Gastrocnemius medialis (tissue), 4 donors: ENCODE measurements around the gene BDKRB2. TPM values are rescaled to one million over a fixed set of nuclear protein-coding genes. Genes with fewer than 3 reads are reported as not detected.

Experiments
- ATAC-seq, 2 donors: fragments of 150-250 bp; one replicate each; pipeline ENCODE4 v1.9.1; 2016
- DNase-seq, 2 donors: peaks; one replicate each; pipeline ENCODE4 v3.0.0-alpha.2; 2019
- H3K27ac ChIP-seq, 4 donors: fragments of 200-600 bp; sonication (generic); 1 replicate in 1 of 4; 2 replicates in 3 of 4; pipeline ENCODE4 v1.5.1; 2016 to 2018; ENCODE audit warnings: mild to moderate bottlenecking in 2 of 4, moderate library complexity in 1 of 4
- H3K27me3 ChIP-seq, 3 donors: fragments of 200-600 bp; sonication (generic) in 2 of 3; 1 replicate in 1 of 3; 2 replicates in 2 of 3; pipeline versions ENCODE4 v1.5.1 to v1.6.0; 2016 to 2019; ENCODE audit warnings: mild to moderate bottlenecking in 1 of 3, moderate library complexity in 1 of 3
- H3K36me3 ChIP-seq, 2 donors: fragments of 200-600 bp; sonication (generic) in 1 of 2; one replicate each; pipeline ENCODE4 v1.5.1; 2017 to 2018
- H3K4me1 ChIP-seq, 2 donors: fragments of 200-600 bp; sonication (generic) in 1 of 2; one replicate each; pipeline ENCODE4 v1.5.1; 2016 to 2017; ENCODE audit warnings: mild to moderate bottlenecking in 2 of 2
- H3K4me3 ChIP-seq, 4 donors: fragments of 200-600 bp; sonication (generic) in 3 of 4; 1 replicate in 1 of 4; 2 replicates in 3 of 4; pipeline ENCODE4 v1.5.1; 2016 to 2019; ENCODE audit warnings: mild to moderate bottlenecking in 2 of 4
- H3K9me3 ChIP-seq, 3 donors: fragments of 200-600 bp; sonication (generic) in 2 of 3; 1 replicate in 1 of 3; 2 replicates in 2 of 3; pipeline ENCODE4 v1.5.1; 2016 to 2019
- POLR2A ChIP-seq, 2 donors: fragments of 450-650 bp; IDR thresholded peaks; one replicate each; pipeline ENCODE4 v1.6.1; 2017; ENCODE audit warnings: antibody characterized with exemption in 2 of 2, mild to moderate bottlenecking in 2 of 2, moderate library complexity in 2 of 2
- in situ Hi-C, 4 donors: fragments of 200-750 bp; cut with MboI; loops; one replicate each; pipeline versions ENCODE4 v1.15.0 to v1.8.0; 2017; ENCODE audit warnings: low sequenced_read_pairs in 4 of 4
- intact Hi-C: fragments of 100-400 bp; cut with DNase I; formaldehyde crosslinking; loops from one replicate; pipeline ENCODE4 v1.15.1; 2023; ENCODE audit warnings: low total_unique reads
- total RNA-seq, 4 donors: library from RNA; depleted of rRNA; stranded (reverse); fragments of >200 nt; gene quantifications; one replicate each; pipeline versions ENCODE4 v1.1.0 to v1.2.3, GENCODE V29; 2016
- TF ChIP-seq, protein P1 (sequence below), 5 experiments: fragments of 450-650 bp in 3 of 5; fragments of 200-600 bp in 2 of 5; sonication (generic) in 2 of 5; IDR thresholded peaks in 4 of 5; conservative IDR thresholded peaks in 1 of 5; 1 replicate in 4 of 5; 2 replicates in 1 of 5; pipeline ENCODE4 v1.5.1; 2016 to 2019; ENCODE audit warnings: antibody characterized with exemption in 5 of 5, mild to moderate bottlenecking in 3 of 5, moderate library complexity in 3 of 5

The BDKRB2 gene
- total RNA-seq, 4 donors from 2014 or later: 0.10 to 1.3 (median 0.89) TPM

DNA sequence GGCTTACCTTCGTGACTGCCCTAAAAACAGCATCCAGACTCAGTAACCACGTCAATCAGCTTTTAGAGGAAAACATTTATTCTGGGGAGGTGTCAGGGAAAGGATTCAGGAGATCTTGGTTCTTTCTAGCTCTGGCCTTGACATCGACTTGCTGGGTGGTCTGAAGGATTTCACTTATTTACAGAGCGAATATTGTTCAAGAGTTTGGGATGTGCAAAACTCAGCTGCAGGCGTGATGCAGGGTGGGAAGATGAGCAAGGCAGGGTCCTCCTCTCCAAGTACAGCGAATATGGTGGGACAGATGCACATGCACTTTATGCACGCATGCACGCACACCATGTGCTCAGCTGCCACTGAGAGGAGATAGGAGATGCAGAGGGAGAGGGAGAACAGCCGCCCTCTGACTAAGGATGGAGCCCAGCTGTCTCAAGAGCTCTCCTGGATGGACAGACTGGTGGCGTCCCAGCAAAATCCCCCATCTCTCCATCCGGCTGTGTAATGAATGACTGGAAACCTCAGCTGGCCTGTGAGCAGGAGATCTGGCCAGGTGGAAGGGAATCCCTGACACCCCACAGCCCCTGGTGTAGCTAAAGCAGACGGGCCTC lies 27.0 kb downstream of the BDKRB2 start:
- no peak for ATAC-seq
- no peaks in the 10 kb centered on the region for H3K36me3 ChIP-seq

DNA sequence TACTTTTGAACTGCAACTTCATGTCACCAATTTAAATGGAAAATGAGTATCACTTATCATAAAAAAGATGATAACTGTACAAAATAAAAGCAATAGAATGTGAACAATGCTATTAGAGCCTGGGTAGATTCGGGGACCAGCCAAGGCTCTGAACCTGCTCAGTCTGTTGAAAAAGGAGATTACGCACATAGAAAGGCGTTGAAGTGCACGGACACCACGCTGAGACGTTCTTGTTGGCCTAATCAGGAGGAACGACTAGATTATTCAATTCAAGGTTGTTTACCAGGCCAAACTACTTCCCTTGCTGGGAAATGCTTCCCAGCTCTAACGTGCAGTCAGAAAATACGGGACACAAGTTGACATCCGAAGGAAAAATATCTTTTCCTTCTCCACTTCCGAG lies 27.9 kb downstream of the BDKRB2 start:
- TF ChIP-seq POLR2A (IDR thresholded peaks at IDR 0.05): no peak
- TF ChIP-seq, protein P1, sequence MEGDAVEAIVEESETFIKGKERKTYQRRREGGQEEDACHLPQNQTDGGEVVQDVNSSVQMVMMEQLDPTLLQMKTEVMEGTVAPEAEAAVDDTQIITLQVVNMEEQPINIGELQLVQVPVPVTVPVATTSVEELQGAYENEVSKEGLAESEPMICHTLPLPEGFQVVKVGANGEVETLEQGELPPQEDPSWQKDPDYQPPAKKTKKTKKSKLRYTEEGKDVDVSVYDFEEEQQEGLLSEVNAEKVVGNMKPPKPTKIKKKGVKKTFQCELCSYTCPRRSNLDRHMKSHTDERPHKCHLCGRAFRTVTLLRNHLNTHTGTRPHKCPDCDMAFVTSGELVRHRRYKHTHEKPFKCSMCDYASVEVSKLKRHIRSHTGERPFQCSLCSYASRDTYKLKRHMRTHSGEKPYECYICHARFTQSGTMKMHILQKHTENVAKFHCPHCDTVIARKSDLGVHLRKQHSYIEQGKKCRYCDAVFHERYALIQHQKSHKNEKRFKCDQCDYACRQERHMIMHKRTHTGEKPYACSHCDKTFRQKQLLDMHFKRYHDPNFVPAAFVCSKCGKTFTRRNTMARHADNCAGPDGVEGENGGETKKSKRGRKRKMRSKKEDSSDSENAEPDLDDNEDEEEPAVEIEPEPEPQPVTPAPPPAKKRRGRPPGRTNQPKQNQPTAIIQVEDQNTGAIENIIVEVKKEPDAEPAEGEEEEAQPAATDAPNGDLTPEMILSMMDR (IDR thresholded peaks at IDR 0.05 in 4 of 5, conservative IDR thresholded peaks at IDR 0.05 in 1 of 5): no peak
- no peak for ATAC-seq
- in situ Hi-C loops: no loop called here
- Histone ChIP-seq H3K36me3 (no peaks in the 10 kb centered on the region), H3K27ac (no peak overlapping the region), H3K27me3 (no peaks in the 10 kb centered on the region), H3K4me3 (no peak overlapping the region), H3K9me3 (no peaks in the 10 kb centered on the region), H3K4me1 (no peaks in the 10 kb centered on the region)
- no peak for DNase-seq
- intact Hi-C loops: no loop called here

More for the DNA sequence above, 27.0 kb downstream of the BDKRB2 start:
- Histone ChIP-seq H3K4me1 (no peaks in the 10 kb centered on the region), H3K27me3 (no peaks in the 10 kb centered on the region), H3K27ac (no peak overlapping the region), H3K4me3 (no peak overlapping the region), H3K9me3 (no peaks in the 10 kb centered on the region)
- intact Hi-C loops: no loop called here
- in situ Hi-C loops: no loop called here
- TF ChIP-seq POLR2A (IDR thresholded peaks at IDR 0.05): no peak
- TF ChIP-seq, protein P1 (IDR thresholded peaks at IDR 0.05 in 4 of 5, conservative IDR thresholded peaks at IDR 0.05 in 1 of 5): no peak
- no peak for DNase-seq

DNA sequence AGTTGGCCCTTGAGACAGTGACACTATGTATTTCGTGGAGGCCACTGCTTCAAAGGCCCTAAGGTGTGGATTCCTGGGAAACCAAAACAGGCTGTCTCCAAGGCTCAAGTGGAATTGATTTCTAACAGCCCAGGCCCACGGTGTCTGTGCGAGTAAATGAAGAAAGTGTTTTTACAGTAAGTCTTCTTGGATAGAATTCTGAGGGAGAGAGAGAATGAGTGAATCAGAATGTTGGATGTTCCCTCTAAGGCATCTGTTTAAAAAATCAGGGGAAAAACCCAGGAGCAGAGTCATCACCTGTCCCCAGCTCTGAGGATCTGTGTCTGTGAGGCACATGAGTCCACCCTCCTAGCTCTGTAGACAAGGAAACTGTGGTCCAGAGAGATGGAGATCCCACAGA lies 29.0 kb downstream of the BDKRB2 start:
- H3K36me3 ChIP-seq: no peaks in the 10 kb centered on the region
- H3K27ac ChIP-seq: no peak overlapping the region
- TF ChIP-seq, protein P1 (IDR thresholded peaks at IDR 0.05 in 4 of 5, conservative IDR thresholded peaks at IDR 0.05 in 1 of 5): no peak
- no peak for TF ChIP-seq POLR2A (IDR thresholded peaks at IDR 0.05)
- in situ Hi-C loops: no loop called here
- no peak for DNase-seq
- no peaks in the 10 kb centered on the region for H3K9me3 ChIP-seq
- H3K27me3 ChIP-seq: no peaks in the 10 kb centered on the region
- intact Hi-C loops: no loop called here
- no peak overlapping the region for H3K4me3 ChIP-seq
- H3K4me1 ChIP-seq: no peaks in the 10 kb centered on the region
- ATAC-seq: no peak

DNA sequence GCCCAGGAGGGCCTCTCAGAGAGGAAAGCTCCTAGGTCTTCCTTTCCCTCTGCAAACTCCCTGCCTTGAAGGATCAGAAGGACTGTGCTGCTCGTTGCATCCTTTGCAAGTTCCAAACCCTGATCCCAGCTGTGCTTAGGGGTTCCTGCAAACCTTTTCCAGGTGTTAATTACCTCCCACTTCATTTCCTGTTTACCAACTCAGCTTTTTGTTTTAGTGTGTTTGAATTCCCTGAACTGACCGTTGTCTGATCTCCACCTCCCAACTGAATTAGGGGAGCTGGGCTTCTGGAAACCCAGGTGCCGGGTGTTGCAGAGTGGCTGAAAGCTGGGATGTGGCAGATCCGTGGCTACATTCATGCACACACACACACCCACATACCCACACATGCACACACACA lies 30.8 kb downstream of the BDKRB2 start:
- intact Hi-C loops (no loop called here), in situ Hi-C loops (no loop called here)
- no peak for DNase-seq
- H3K9me3 ChIP-seq: no peaks in the 10 kb centered on the region
- ATAC-seq: no peak
- H3K27me3 ChIP-seq: no peaks in the 10 kb centered on the region
- H3K27ac ChIP-seq: no peak overlapping the region
- H3K4me1 ChIP-seq: no peaks in the 10 kb centered on the region
- TF ChIP-seq, protein P1 (IDR thresholded peaks at IDR 0.05 in 4 of 5, conservative IDR thresholded peaks at IDR 0.05 in 1 of 5): no peak
- no peak for TF ChIP-seq POLR2A (IDR thresholded peaks at IDR 0.05)
- H3K36me3 ChIP-seq: no peaks in the 10 kb centered on the region
- H3K4me3 ChIP-seq: no peak overlapping the region

DNA sequence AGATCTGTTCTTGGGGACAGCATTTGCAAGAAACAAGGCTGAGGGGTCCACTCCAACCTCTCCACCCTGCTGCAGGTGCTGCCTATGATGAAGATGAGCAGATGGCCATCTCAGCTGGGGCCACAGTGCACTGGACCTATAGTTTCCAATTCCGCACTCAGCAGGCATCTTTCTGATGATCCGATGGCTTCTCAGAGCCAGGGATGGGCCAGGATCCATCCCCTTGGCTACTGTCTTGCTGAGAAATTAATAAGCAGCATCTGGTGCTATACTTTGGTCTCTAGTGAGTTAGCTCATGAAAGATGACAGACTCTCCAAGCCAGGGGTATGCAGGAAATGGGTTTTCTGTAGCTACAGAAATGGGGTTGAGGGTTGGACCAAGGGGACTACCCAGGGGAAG lies 33.0 kb downstream of the BDKRB2 start:
- Histone ChIP-seq H3K27ac (no peak overlapping the region), H3K27me3 (no peaks in the 10 kb centered on the region), H3K4me3 (no peak overlapping the region), H3K9me3 (no peaks in the 10 kb centered on the region), H3K36me3 (no peaks in the 10 kb centered on the region), H3K4me1 (no peaks in the 10 kb centered on the region)
- intact Hi-C loops: no loop called here
- in situ Hi-C loops: no loop called here
- TF ChIP-seq POLR2A (IDR thresholded peaks at IDR 0.05): no peak
- TF ChIP-seq, protein P1 (IDR thresholded peaks at IDR 0.05 in 4 of 5, conservative IDR thresholded peaks at IDR 0.05 in 1 of 5): no peak
- no peak for ATAC-seq
- no peak for DNase-seq
